ENCODE measurements around the gene KLHL7. TPM values are rescaled to one million over a fixed set of nuclear protein-coding genes. Genes with fewer than 3 reads are reported as not detected.

Gene KLHL7
- total and polyA plus RNA-seq, 4 donors, result 5.4 to 14.1 (median 9.9) TPM

DNA sequence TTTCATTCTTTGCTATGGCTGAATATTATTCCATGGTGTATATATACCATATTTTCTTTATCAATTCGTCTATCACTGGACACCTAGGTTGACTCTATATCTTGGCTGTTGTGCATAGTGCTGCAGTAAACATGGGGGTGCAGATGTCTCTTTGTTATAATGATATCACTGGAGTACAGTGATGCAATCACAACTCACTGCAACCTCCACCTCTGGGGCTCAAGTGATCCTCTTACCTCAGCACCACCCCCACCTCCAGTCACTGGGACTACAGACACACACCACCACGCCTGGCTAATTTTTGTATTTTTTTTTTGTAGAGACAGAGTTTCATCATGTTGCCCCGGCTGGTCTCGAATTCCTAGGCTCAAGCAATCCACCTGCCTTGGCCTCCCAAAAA lies 15.6 kb downstream of the KLHL7 start:
- TF ChIP-seq FOXA1 (IDR thresholded peaks at IDR 0.05) (no peak), RXRA (IDR thresholded peaks at IDR 0.05) (no peak), SP1 (IDR thresholded peaks at IDR 0.05) (no peak), ZBTB33 (IDR thresholded peaks at IDR 0.05) (no peak), TAF1 (conservative IDR thresholded peaks at IDR 0.05) (no peak), RAD21 (IDR thresholded peaks at IDR 0.05) (no peak), HNF4A (conservative IDR thresholded peaks at IDR 0.05) (no peak), GABPA (IDR thresholded peaks at IDR 0.05 in 1 of 2, conservative IDR thresholded peaks at IDR 0.05 in 1 of 2) (no peak), YY1 (IDR thresholded peaks at IDR 0.05) (no peak)
- no peak overlapping the region for H3K9ac ChIP-seq (ENCODE audit: low read depth in 1 of 2, low read length in 2 of 2)

DNA sequence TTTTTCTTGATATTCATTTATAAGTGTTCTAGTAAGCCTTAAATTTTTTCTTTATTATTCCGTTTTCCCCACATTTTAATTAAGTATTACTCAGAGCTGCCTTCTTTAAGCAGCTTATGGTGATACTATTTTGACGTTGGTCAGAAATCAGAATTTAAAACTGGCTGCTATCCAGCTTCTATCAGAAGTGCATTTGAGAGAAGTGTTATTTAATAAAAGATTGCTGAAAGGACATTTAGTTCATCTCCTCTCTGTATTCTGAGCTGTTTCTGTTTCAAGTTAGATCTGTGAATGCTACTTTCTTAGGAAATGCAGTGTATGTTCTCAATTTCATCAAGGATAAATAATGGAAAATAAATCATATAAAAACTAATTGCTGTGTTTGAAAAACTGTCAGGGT lies 17.4 kb downstream of the KLHL7 start:
- no peak for TF ChIP-seq HNF4A (conservative IDR thresholded peaks at IDR 0.05)
- TF ChIP-seq TAF1 (conservative IDR thresholded peaks at IDR 0.05), result no peak
- TF ChIP-seq FOXA1 (IDR thresholded peaks at IDR 0.05), result no peak
- no peak for TF ChIP-seq NR2F2 (IDR thresholded peaks at IDR 0.05)
- TF ChIP-seq SP1 (IDR thresholded peaks at IDR 0.05), result no peak
- no peak for TF ChIP-seq RAD21 (IDR thresholded peaks at IDR 0.05)
- TF ChIP-seq ZBTB33 (IDR thresholded peaks at IDR 0.05), result no peak
- TF ChIP-seq GABPA (IDR thresholded peaks at IDR 0.05 in 1 of 2, conservative IDR thresholded peaks at IDR 0.05 in 1 of 2), result no peak
- TF ChIP-seq CTCF (IDR thresholded peaks at IDR 0.05; ENCODE audit: low read depth, low read length, missing input control), result no peak
- no peak for TF ChIP-seq FOXA2 (IDR thresholded peaks at IDR 0.05)
- no peak for TF ChIP-seq RXRA (IDR thresholded peaks at IDR 0.05)
- no peak for TF ChIP-seq EGR1 (IDR thresholded peaks at IDR 0.05; ENCODE audit: low read depth in 2 of 2)
- no peak for TF ChIP-seq YY1 (IDR thresholded peaks at IDR 0.05)
- TF ChIP-seq REST (IDR thresholded peaks at IDR 0.05), result no peak
- TF ChIP-seq, protein P1, sequence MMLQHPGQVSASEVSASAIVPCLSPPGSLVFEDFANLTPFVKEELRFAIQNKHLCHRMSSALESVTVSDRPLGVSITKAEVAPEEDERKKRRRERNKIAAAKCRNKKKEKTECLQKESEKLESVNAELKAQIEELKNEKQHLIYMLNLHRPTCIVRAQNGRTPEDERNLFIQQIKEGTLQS (IDR thresholded peaks at IDR 0.05), result no peak
- no peak for TF ChIP-seq MAX (IDR thresholded peaks at IDR 0.05)
- TF ChIP-seq JUND (IDR thresholded peaks at IDR 0.05), result no peak
- TF ChIP-seq HNF4G (IDR thresholded peaks at IDR 0.05), result no peak
- 94% methylated on average over 2 of the region's 2 CpGs for WGBS
- no peak overlapping the region for H3K9ac ChIP-seq (ENCODE audit: low read depth in 1 of 2, low read length in 2 of 2)
- H3K27me3 ChIP-seq (ENCODE audit: control insufficient read depth in 4 of 4, insufficient read depth in 4 of 4, low read length in 3 of 4), result no peaks in the 10 kb centered on the region
- H3K4me3 ChIP-seq (ENCODE audit: low read depth in 1 of 3, low read length in 3 of 3), result no peak overlapping the region
- H3K36me3 ChIP-seq (ENCODE audit: control insufficient read depth in 4 of 4, insufficient read depth in 3 of 4, low read depth in 1 of 4, low read length in 3 of 4), result peaks cover 0 to 12% (median 2%) of the 10 kb centered on the region in 4 donors
- no peaks in the 10 kb centered on the region for H3K4me1 ChIP-seq (ENCODE audit: control insufficient read depth in 4 of 4, insufficient read depth in 4 of 4, low read length in 3 of 4)
- DNase-seq (ENCODE audit: low spot score), result no peak
- no peak overlapping the region for H3K27ac ChIP-seq (ENCODE audit: low read depth in 1 of 2, low read length in 2 of 2)
- no peaks in the 10 kb centered on the region for H3K9me3 ChIP-seq (ENCODE audit: control insufficient read depth in 4 of 4, low read length in 3 of 4)

More for the DNA sequence above, 15.6 kb downstream of the KLHL7 start:
- Histone ChIP-seq H3K4me1 (ENCODE audit: control insufficient read depth in 4 of 4, insufficient read depth in 4 of 4, low read length in 3 of 4) (no peaks in the 10 kb centered on the region), H3K4me3 (ENCODE audit: low read depth in 1 of 3, low read length in 3 of 3) (no peak overlapping the region), H3K27me3 (ENCODE audit: control insufficient read depth in 4 of 4, insufficient read depth in 4 of 4, low read length in 3 of 4) (no peaks in the 10 kb centered on the region), H3K27ac (ENCODE audit: low read depth in 1 of 2, low read length in 2 of 2) (no peak overlapping the region), H3K36me3 (ENCODE audit: control insufficient read depth in 4 of 4, insufficient read depth in 3 of 4, low read depth in 1 of 4, low read length in 3 of 4) (peaks cover 0 to 6% (median 0%) of the 10 kb centered on the region in 4 donors), H3K9me3 (ENCODE audit: control insufficient read depth in 4 of 4, low read length in 3 of 4) (no peaks in the 10 kb centered on the region)
- 94% methylated on average over 4 of the region's 4 CpGs for WGBS
- DNase-seq (ENCODE audit: low spot score), result no peak
